NCI-H2227 (cell line): ENCODE results near the gene RPS6KB2.
"Not testable (repeated sequence)": the region's sequence is repeated elsewhere in the genome, so short reads cannot be mapped to it uniquely, and the experiment has no call there.

ENCODE experiments used
- DNase-seq: peaks from one replicate; lab custom pipeline; 2025; ENCODE audit not compliant: unreplicated experiment; lab: John Stamatoyannopoulos, UW

Gene RPS6KB2

GRCh38 chr11:67397536-67397935 is 30.8 kb upstream of the RPS6KB2 start:
- no peak for DNase-seq

DNA sequence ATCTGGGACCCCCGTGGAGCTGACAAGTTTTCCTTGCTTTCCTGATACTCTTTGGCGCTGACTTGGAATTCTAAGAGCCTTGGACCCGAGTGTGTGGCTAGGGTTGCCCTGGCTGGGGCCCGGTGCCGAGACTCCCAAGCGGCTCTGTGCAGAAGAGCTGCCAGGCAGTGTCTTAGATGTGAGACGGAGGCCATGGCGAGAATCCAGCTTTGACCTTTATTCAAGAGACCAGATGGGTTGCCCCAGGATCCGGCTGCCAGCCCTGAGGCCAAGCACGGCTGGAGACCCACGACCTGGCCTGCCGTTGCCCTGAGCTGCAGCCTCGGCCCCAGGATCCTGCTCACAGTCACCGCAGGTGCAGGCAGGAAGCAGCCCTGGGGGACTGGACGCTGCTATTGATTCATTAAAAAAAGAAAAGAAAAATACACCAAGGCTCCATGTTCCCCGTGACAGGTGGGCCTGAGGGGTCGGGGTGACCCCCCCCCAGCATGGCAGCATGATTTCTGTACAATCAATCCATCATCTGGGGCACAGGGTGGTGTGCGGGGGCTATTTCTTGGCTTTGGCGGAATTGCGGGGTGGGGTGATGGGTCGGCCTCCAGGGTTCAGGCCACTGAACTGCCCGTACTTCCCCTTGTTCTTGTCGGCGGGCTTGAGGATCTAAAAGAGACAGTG is 30.2 kb upstream of the RPS6KB2 start:
- no peak for DNase-seq

DNA sequence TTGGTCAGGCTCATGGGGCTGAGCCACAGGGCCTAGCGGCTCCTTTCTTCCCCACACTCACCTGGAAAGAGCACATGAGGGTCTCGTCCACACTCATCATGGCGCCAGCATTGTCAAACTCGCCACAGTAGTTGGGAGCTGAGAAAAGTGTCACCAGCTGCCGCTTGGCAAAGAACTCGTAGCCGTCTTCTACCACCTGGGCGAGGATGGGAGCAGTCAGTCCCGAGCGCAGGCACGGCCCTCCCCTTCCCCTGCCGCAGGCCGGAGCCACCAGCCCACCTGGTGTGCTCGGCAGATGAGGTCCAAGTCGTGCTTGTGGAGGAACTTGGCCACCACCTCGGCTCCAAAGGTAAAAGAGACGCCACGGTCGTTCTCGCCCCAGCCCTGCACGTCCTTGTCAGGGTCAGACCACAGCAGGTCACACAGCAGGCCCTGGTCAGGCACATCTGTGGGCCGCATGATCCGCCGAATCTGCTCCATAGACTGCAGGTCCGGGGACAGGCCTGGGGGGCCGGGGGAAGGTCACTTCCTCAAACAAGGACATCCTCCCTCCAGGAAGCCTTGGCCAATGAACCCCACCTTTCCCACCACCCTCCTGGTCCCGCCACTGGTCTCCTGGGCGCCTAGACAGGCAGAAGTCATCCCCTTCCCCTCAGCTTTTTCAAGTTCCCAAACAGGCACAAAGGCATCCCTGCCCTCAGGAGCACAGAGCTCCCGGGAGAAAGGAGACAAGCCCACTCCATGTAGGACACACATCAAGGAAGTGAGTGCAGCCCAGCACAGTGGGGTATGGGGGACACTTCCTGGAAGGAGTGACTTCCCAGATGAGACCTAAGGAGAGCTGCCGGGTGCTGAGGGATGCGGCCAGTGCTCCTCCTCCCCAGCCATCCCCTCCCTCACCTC is 29.4 kb upstream of the RPS6KB2 start:
- DNase-seq, result no peak

DNA sequence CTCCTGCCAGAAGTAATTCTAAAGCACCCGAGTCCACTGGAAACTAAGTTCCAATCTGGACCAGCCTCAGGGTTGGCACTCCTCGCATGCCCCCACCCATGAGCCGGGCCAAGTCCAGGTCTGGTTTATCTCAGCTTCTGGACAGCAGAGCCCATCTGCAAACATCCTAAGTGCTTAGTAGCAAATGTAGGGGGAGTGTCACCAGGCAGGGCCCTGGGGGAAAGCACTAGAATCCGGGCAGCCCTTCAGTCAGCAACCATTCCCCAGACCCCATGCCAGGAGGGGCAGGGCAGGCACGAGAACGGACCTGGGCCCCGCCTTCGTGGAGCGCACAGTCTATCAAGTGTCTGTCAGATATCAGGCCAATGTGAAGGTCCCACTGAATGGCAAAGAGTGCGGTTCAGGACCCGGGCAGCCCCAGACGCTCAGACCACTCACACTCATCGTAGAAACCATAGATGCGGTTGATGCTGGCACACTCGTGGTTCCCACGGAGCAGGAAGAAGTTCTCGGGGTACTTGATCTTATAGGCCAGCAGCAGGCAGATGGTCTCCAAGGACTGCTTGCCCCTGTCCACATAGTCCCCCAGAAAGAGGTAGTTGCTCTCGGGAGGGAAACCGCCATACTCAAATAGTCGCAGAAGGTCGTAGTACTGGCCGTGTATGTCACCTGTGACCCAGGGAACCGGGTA is 27.9 kb upstream of the RPS6KB2 start:
- peak; percentile 49 for DNase-seq

DNA sequence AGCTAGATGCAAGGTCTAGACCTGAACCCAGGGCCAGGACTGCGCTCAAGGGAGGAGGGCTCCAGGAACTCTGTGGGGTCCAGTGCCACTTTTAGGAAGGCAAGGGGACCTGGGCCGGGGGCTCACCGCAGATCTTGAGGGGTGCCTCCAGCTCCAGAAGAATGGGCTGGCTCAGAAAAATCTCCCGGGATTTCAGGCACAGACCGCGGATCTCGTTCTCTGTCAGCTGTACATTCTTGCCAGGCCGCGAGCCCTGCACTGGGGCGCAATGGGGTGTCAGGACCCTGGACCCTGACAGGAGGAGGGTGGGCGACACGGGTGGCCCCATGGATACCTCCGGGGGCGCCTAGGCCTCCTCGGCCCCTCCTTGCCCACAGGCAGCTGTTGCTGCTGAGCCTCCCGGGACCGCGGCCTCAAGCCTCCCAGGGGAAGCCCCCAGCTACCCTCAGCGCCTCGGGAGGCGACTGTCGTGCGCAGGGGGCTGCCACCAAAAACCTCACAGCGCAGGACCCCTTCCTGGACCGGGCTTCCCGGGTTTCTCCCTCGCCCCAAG is 27.3 kb upstream of the RPS6KB2 start:
- DNase-seq, result no peak

DNA sequence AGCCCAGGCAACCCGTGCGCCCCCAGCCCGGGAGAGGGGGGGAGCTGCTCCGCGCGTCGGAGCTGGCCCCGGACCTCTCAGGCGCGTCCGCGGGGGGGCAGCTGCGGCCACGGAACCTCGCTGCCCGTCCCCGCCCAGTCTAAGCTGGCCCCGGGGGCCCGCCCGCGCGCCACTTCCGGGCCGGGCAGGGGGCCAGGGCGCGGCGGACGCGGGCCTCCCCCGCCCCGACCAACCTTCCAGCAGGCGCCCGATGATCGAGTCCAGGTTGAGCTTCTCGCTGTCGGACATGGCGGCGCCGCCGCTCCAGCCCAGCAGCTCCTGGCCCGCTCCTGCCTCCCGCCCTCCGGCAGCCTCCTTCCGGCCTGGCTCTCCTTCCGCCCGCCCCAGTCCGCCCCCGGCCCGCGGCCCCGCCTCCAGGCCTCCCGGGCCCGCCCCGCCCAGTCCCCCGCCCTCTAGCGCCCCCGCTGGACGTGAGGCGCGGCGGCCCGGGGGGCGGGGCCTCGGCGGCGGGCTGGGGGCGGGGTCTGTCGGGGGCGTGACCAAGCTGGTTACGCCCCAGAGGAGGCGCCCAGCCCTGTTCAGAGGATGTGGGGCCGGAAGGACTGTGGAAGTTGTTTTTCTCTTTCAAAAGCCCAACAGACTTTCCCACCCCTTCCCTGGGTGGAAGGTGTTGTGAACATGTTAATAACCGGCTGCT is 26.7 kb upstream of the RPS6KB2 start, which contains the start of gene PPP1CA:
PPP1CA (minus strand) TSS at position 364 of the 697 bp plus-strand sequence; CDS start at position 288, 76 bp downstream.
- DNase-seq, result peak; percentile 92

DNA sequence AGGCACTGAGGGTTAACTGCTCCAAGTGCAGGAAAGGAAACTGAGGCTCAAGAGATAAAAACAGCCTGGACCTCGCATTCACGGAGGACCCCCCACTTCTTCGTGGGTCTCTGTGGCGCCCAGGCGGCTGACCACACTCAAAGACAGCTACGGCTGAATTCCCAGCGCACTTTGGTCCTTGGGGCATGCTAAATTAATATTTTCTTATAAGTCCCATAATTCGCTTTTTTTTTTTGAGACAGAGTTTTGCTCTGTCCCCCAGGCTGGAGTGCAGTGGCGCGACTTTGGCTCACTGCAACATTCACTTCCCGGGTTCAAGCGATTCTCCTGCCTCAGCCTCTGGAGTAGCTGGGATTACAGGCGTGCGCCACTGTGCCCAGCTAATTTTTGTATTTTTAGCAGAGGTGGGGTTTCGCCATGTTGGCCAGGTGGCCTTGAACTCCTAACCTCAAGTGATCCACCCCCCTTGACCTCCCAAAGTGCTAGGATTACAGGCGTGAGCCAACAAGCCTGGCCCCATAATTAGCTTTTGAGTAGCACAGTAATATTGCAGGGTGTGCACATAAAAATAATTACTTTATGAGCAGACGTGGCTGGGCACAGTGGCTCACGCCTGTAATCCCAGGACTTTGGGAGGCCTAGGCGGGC is 26.0 kb upstream of the RPS6KB2 start:
- peak; percentile 66 for DNase-seq

- not testable (repeated sequence) for DNase-seq
Measured at GRCh38 chr11:67403085-67403484, 25.2 kb upstream of the RPS6KB2 start.

DNA sequence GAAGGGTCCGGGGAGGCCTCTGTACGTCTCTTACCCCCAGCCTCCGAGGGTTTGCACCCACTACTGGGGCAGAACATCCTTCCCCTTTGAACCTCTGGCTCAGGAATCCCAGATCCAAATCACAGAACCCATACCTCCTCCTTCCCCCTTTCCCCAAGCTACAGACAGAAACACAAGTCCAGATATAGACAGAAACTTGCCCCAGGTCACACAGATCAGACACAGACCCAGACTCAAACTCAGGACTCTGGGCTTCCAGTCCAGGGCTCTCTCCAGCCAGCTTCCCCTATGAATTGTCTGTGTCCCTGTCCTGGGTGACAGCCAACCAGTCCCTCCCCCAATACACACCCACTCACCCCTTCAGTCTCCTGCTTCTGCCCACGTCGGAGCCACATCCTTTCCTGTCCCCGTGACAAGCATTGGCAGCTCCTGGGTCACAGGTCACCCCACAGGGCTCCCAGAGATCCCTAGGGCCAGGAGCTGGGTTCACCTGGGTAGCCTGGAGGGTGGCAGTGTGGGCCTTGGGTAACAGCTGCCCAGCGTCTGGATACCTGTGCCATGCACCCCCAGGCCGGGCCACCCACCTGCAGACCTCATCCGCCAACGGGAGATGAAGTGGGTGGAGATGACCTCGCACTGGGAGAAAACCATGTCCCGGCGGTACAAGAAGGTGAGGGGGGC is 23.6 kb upstream of the RPS6KB2 start:
- no peak for DNase-seq

- no peak for DNase-seq
Measured at GRCh38 chr11:67405196-67405567, 23.1 kb upstream of the RPS6KB2 start.

- DNase-seq, result no peak
Measured at GRCh38 chr11:67405688-67406339, 22.5 kb upstream of the RPS6KB2 start.

- no peak for DNase-seq
Measured at GRCh38 chr11:67406420-67406968, 21.8 kb upstream of the RPS6KB2 start.

GRCh38 chr11:67406969-67407687 is 21.2 kb upstream of the RPS6KB2 start:
- no peak for DNase-seq

DNA sequence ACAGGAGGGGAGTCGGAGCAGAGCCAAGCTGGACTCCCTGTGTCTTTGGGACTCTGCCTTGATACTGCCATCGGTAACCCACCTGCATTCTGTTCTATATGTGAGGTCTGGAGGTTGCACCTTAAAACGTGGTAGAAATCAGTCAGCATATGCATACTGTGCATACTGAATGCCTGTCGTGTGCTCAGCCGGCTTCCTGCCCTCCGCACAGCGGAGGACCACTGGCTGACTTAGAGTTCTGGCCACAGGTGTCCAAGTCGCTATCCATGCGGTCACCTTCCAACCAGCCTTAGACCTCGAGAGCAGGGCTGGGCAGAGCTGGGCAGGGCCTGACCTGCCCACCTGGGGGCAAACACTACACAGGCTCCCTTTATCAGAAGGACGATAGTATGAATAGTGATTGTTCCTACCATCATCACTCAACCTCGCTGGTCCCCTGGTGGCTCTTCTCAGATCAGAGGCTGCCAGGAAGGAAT is 20.6 kb upstream of the RPS6KB2 start:
- DNase-seq, result no peak

DNA sequence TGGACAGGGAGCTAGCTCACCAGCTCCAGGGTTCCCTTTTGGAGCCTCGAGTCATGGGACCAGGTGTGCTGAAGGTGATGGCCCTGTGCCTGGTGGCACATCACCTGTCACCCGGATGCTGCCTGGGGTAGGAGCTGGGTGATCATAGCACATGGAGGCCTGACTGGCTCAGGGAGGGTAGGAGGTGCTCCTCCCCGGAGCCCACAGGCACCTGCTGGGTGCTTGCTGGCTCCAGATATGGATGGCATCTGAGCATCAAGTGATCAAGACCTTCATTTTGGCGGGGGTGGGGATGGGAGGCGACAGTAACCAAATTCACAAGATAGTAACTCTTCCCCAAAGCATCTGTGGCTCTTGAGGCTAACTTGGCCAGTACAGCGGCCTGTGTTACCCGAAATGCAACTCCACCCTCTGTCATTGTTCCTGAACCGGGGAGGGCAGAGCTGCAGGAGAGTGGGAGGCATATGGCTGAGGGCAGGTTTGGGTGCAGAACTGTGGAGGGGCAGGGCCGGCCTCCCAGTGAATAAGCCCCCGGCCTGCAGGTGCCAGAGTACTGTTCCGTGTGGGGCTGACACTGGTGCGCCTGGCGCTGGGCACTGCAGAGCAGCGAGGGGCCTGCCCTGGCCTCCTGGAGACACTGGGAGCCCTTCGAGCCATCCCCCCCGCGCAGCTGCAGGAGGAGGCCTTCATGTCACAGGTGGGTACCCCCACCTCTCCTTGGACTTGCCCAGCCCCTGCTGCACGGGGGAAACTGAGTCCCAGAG is 19.7 kb upstream of the RPS6KB2 start:
- DNase-seq, result no peak

- DNase-seq, result no peak
Measured at GRCh38 chr11:67409261-67409666, 19.0 kb upstream of the RPS6KB2 start.

GRCh38 chr11:67409781-67410368 is 18.4 kb upstream of the RPS6KB2 start:
- DNase-seq, result no peak
